PC-9 (cell line): ENCODE results near the gene KRTAP10-7. TPM values are rescaled to one million over a fixed set of nuclear protein-coding genes. Genes with fewer than 3 reads are reported as not detected.

Experiments
- BruUV-seq: library from RNA; stranded (reverse); fragments of 400-500 nt; replicated peaks from 2 replicates; lab custom pipeline; 2021; lab: Mats Ljungman, UMichigan
- CTCF ChIA-PET: fragments of 300-600 bp; sonication (Branson Sonifier 250); formaldehyde crosslinking; loops from one replicate; lab custom pipeline; 2022; ENCODE audit warnings: antibody characterized with exemption; lab: Charles Lee
- POLR2A ChIA-PET: fragments of 300-600 bp; sonication (Branson Sonifier 250); formaldehyde crosslinking; loops from one replicate; lab custom pipeline; 2022; ENCODE audit warnings: antibody characterized with exemption; ENCODE audit not compliant: unreplicated experiment; lab: Charles Lee
- DNase-seq, 2 experiments: peaks; one replicate each; pipeline versions ENCODE4 v3.0.0 to v3.0.0-alpha.2; 2015 to 2022; ENCODE audit warnings: mixed read lengths in 1 of 2
- H2AFZ ChIP-seq: fragments of 200-600 bp; sonication (generic); 2 replicates; pipeline ENCODE4 v1.8.1; 2017; ENCODE audit warnings: antibody characterized with exemption
- H3F3A ChIP-seq: fragments of 200-600 bp; sonication (generic); 2 replicates; pipeline ENCODE4 v1.8.1; 2017; ENCODE audit warnings: antibody characterized with exemption, mild to moderate bottlenecking, low read depth; ENCODE audit not compliant: insufficient read depth
- H3K27ac ChIP-seq: fragments of 200-600 bp; sonication (generic); 2 replicates; pipeline ENCODE4 v1.6.1; 2016; ENCODE audit warnings: mixed run types
- H3K27me3 ChIP-seq: fragments of 200-600 bp; sonication (generic); 2 replicates; pipeline ENCODE4 v1.6.1; 2016; ENCODE audit warnings: low read depth, mixed run types; ENCODE audit not compliant: insufficient read depth
- H3K36me3 ChIP-seq: fragments of 200-600 bp; sonication (generic); 2 replicates; pipeline ENCODE4 v1.6.1; 2016; ENCODE audit warnings: low read depth, mixed run types
- H3K4me1 ChIP-seq: fragments of 200-600 bp; sonication (generic); replicated peaks from 2 replicates; pipeline ENCODE4 v1.6.1; 2016; ENCODE audit warnings: mixed run types; ENCODE audit not compliant: insufficient read depth
- H3K4me2 ChIP-seq: fragments of 200-600 bp; sonication (generic); 2 replicates; pipeline ENCODE4 v1.6.1; 2017; ENCODE audit warnings: mixed run types
- H3K4me3 ChIP-seq: fragments of 200-600 bp; sonication (generic); 2 replicates; pipeline ENCODE4 v1.6.1; 2016; ENCODE audit warnings: mixed run types
- H3K79me2 ChIP-seq: fragments of 200-600 bp; sonication (generic); 2 replicates; pipeline ENCODE4 v1.6.1; 2017; ENCODE audit warnings: low read depth, mixed run types
- H3K9me2 ChIP-seq: fragments of 200-600 bp; sonication (generic); 2 replicates; pipeline ENCODE4 v1.8.1; 2017; ENCODE audit warnings: mild to moderate bottlenecking; ENCODE audit not compliant: insufficient read depth
- H3K9me3 ChIP-seq: fragments of 200-600 bp; sonication (generic); 2 replicates; pipeline ENCODE4 v1.8.1; 2016; ENCODE audit warnings: low read depth; ENCODE audit not compliant: insufficient read depth
- H4K20me1 ChIP-seq: fragments of 200-600 bp; sonication (generic); 2 replicates; pipeline ENCODE4 v1.8.1; 2017; ENCODE audit not compliant: insufficient read depth
- CTCF ChIP-seq: fragments of 200-600 bp; sonication (generic); conservative IDR thresholded peaks from 2 replicates; pipeline ENCODE4 v1.6.1; 2017; ENCODE audit warnings: mixed run types, antibody characterized with exemption, mild to moderate bottlenecking, moderate library complexity
- EZH2 ChIP-seq: fragments of 200-600 bp; sonication (generic); IDR thresholded peaks from 2 replicates; pipeline ENCODE4 v1.8.0; 2017; ENCODE audit warnings: antibody characterized with exemption, low read depth
- intact Hi-C: fragments of 100-400 bp; cut with micrococcal nuclease; formaldehyde crosslinking; loops from one replicate; pipeline ENCODE4 v1.10.0; 2022; ENCODE audit not compliant: unreplicated experiment
- total RNA-seq: library from RNA; stranded (reverse); gene quantifications from 2 replicates; pipeline ENCODE4 v1.2.3, GENCODE V29; 2021

KRTAP10-7 gene
- total RNA-seq, 1 experiment from 2014 or later, result not detected

GRCh38 chr21:44602463-44602850 is 2.1 kb downstream of the KRTAP10-7 start:
- no peak overlapping the region for H2AFZ ChIP-seq
- no peaks in the 10 kb centered on the region for H3F3A ChIP-seq
- H3K79me2 ChIP-seq, result no peaks in the 10 kb centered on the region
- intact Hi-C loops, result no loop called here
- BruUV-seq, result no TSS peak
- no peaks in the 10 kb centered on the region for H3K4me1 ChIP-seq
- H3K27ac ChIP-seq, result no peak overlapping the region
- H4K20me1 ChIP-seq, result no peaks in the 10 kb centered on the region
- H3K36me3 ChIP-seq, result no peaks in the 10 kb centered on the region
- POLR2A ChIA-PET, result no interaction called here
- H3K9me3 ChIP-seq, result no peaks in the 10 kb centered on the region
- no peak for TF ChIP-seq CTCF
- no peak for TF ChIP-seq EZH2
- H3K9me2 ChIP-seq, result no peaks in the 10 kb centered on the region
- DNase-seq, result no peak
- no peak overlapping the region for H3K4me3 ChIP-seq
- CTCF ChIA-PET, result no interaction called here
- H3K4me2 ChIP-seq, result no peak overlapping the region
- H3K27me3 ChIP-seq, result peaks cover 65% of the 10 kb centered on the region

GRCh38 chr21:44603109-44603875 is 2.9 kb downstream of the KRTAP10-7 start:
- ChIA-PET POLR2A (no interaction called here), CTCF (no interaction called here)
- H3K9me3 ChIP-seq, result no peaks in the 10 kb centered on the region
- no peaks in the 10 kb centered on the region for H3K36me3 ChIP-seq
- H3F3A ChIP-seq, result no peaks in the 10 kb centered on the region
- H3K4me2 ChIP-seq, result no peak overlapping the region
- H3K27ac ChIP-seq, result no peak overlapping the region
- intact Hi-C loops, result no loop called here
- DNase-seq, result no peak
- BruUV-seq, result no TSS peak
- H3K27me3 ChIP-seq, result peaks cover 66% of the 10 kb centered on the region
- H3K4me3 ChIP-seq, result no peak overlapping the region
- TF ChIP-seq CTCF, result no peak
- no peak for TF ChIP-seq EZH2
- H2AFZ ChIP-seq, result no peak overlapping the region
- no peaks in the 10 kb centered on the region for H4K20me1 ChIP-seq
- no peaks in the 10 kb centered on the region for H3K9me2 ChIP-seq
- no peaks in the 10 kb centered on the region for H3K79me2 ChIP-seq
- H3K4me1 ChIP-seq, result no peaks in the 10 kb centered on the region

GRCh38 chr21:44603911-44604310 is 3.5 kb downstream of the KRTAP10-7 start:
- intact Hi-C loops, result no loop called here
- POLR2A ChIA-PET, result no interaction called here
- no TSS peak for BruUV-seq
- Histone ChIP-seq H4K20me1 (no peaks in the 10 kb centered on the region), H3K9me3 (no peaks in the 10 kb centered on the region), H3K4me1 (no peaks in the 10 kb centered on the region), H3K27ac (no peak overlapping the region), H3K79me2 (no peaks in the 10 kb centered on the region), H3F3A (no peaks in the 10 kb centered on the region), H3K27me3 (peaks cover 60% of the 10 kb centered on the region), H3K9me2 (no peaks in the 10 kb centered on the region), H3K36me3 (no peaks in the 10 kb centered on the region), H3K4me2 (no peak overlapping the region), H3K4me3 (no peak overlapping the region), H2AFZ (no peak overlapping the region)
- TF ChIP-seq CTCF, result no peak
- no peak for TF ChIP-seq EZH2
- CTCF ChIA-PET, result no interaction called here
- no peak for DNase-seq
